HuH-7 (cell line): Measurements from ENCODE around the gene SRSF8.
A peak's percentile ranks its signal among the peaks of the same experiment; 100 is the strongest.

Source experiments
- DNase-seq: peaks from one replicate; pipeline ENCODE4 v3.0.0; 2011; ENCODE audit warnings: low spot score

The SRSF8 gene

DNA sequence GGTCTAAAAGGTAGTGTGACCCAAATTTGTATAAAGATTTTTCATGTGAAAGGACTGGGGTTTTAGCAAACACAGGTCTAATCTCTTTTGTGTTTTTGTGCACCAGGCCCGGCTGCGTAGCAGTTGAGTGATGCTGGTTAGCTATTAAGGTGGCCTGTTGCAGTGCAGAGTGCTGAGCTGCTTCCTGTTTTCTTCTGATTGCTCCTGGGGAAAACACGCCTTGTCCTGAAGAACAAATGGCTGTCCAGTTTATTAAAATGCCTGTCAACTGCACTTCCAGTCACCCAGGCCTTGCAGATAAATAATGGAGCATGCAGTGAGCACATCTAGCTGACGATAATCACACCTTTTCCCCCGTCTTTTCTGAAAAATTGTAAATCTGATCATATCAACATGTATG, 1.8 kb downstream of the SRSF8 start:
- DNase-seq: peak; percentile 47

DNA sequence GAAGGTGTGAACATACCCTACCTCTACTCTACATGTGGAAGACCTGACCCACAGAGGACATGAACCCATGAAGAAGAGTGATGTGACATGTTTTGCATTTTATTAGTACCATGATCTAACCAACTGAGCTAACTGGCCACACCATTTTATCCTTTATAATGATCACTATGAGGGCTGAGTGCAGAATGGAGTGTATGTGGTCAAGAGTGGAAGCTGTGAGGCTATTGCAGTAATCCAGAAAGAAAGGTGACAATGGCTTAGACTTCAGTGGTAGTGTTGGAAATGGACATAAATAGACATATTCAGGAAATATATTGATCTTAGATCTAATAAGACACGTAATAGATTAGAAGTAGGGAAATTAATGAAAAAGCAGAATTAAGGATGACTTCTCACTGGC, 3.8 kb downstream of the SRSF8 start:
- DNase-seq: no peak

DNA sequence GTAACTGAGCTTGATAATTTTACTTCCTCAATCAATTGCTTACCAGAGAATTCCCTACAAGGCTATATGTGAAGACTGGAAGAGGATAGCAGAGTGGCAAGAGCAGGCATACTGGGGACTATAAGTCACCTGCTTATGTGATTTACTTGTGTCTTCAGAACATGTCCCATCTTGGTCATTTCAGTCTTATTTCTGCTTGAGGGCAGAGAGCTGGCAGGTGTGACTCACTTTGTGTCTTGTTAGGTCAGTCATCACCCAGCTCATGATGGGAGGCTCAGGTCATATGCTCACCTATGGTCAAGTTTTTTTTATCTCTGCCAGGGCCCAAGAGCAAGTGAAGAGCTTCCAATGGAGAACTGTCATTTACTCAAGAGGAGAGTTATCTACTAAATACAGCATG, 6.2 kb downstream of the SRSF8 start:
- no peak for DNase-seq

DNA sequence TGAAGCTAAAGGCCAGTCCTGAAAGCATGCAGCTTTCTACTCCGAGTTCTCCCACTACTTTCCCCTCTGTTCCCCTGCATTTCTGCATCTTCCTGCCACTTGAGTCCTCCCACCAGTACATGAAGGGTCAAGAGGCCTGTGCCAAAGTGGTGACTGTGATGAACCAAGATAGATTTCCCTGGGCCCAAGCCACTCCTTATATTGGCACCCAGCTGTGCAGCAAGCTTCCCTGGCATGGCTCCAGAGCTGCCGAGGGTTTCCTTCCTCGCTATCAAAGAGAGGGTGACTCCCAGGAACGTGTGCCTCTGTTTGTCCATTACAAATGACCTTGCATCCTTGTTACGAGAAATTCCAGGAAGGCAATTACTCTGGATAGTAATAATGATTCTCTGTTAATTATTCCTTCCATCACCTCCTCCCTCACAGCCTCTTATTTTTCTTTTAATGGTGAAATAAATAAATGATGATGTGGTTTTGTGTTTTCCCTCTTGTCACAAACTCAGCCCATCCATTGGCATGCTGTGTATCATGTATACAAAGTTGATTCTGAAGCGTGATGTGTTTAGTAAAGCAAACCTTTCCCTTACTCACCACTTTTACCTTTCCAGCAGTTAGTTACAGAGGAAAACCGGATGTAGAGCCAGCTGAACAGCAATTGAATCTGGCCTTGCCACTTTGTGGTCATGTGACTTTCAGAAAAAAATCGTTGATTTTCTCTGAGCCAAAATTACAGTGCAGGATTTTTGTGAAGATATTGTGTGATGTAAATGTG, 8.3 kb downstream of the SRSF8 start:
- no peak for DNase-seq

DNA sequence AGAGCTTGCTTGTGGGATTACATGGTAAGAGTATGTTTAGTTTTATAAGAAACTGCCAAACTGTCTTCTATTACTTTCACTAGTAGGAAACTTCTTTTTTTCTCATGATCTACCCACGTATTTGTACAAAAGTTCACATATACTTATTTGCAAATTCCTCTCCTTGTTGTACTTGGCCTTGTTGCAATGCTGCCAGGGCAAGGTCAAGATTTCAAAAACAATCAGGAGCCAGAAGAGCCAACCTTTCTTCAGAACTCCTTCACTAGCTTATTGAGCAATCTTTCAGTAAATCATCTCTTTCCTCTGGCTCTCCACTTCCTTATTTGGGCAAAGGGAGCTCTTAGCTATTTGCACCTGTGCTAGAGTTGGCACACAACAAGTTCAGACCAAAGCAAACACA, 9.7 kb downstream of the SRSF8 start:
- DNase-seq: no peak

DNA sequence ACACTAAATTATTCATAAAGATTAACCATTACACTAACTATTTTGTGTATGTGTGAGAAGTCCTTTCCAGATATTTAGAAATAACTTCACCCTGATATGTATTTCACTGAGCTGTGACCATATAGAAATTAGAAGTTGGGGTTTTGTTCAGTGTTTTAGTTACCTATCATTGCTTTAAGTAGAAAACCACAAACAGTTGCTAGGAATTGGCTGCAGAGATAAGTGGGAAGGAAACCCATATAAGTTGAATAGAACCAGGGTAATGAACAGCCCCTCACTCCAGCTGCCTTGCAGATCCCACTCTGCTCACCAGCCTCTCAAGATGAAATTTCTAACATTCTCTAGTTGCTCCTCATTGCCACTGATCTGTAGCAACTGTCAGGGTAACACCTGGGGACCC, 10.3 kb downstream of the SRSF8 start:
- no peak for DNase-seq

DNA sequence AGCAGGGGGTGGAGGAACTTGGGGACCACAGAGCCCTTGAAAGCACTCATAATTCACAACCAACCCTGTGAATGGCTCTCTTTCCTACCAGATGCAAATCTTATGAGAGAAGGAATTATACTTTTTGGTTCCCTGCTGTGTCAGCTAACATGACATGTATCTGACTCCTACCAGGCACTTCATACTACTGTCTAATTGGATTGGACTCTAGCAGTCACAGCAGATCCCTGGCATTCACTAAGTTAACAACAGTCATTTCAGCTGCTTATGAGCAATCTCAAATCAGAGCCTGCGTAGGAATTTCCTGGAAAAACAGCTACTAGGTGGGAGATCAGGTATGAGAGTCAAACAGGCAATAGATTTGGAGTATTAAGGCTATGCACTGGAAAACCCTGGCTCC, 11.8 kb downstream of the SRSF8 start:
- DNase-seq: no peak

DNA sequence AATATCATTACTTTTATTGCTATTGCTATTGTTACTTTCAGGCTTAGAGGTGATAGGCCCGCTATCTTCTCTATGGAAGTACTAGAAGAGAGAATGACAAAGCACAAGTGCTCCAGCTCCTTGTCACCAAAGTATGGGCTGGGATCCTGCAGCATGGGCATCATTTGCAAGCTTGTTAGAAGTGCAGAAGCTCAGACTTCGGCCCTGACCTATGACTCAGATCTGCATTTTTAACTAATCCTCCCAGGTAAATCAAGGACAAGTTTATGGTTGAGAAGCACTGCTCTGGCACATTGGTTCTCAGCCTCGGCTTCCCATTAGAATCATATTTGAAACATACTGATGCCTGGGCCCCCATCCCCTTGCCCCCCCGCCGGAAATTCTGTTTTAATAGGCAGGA, 14.3 kb downstream of the SRSF8 start:
- no peak for DNase-seq

DNA sequence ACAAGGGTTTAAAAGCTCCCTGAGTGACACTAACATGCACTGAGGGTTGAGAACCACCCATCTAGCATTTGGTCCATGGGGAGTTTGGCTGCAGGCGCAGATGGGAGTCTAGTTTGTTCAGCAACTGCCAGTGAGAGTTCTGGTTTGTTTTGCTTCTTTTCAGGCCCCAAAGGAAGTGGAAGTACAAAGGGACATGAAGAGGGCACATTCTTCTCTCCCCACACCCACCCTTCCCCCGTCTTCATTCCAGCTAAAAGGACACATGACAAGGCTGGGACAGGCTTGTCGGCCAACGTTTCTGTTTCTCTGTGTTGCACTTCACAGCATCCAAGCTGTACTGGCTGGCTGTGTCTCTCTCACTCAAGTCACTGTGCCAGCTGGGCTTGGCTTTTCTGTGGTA, 14.7 kb downstream of the SRSF8 start:
- DNase-seq: no peak

DNA sequence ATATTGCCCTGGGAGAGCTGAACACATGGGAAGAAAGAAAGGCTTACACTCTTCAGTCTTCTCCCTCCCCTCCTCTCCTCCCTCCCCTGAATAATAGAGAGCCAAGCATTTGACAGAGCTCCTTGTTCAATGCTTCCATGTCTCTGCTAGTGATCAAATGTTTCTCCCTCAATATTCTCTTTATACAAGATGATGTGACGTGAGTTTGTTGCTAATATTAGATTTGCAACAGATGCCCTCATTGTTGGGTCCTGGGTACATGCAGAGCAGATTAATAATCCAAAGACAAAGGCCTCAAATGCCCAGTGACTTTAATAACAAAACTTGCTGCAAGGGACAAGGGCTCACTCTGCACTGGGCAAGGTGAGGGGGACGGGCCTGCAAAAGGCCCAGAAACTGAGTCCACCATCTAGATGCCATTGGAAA, 15.9 kb downstream of the SRSF8 start:
- DNase-seq: no peak

DNA sequence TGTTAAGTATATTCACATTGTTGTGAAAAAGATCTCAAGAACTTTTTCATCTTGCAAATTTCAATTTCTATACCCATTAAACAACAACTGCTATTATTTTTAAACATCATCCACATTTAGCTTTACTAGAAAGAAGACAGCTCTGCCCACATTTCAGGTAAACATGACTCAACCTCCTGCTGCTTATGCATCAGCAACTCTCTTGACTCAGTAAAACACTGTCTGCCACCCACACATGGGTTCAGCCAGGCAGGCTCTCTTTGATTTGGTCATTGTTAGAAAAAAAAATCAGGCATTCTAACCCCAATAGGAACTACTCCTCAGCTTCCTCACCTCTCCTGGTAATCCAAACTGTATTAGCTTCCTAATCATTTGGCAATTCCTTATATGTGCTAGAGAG, 17.8 kb downstream of the SRSF8 start:
- DNase-seq: no peak

DNA sequence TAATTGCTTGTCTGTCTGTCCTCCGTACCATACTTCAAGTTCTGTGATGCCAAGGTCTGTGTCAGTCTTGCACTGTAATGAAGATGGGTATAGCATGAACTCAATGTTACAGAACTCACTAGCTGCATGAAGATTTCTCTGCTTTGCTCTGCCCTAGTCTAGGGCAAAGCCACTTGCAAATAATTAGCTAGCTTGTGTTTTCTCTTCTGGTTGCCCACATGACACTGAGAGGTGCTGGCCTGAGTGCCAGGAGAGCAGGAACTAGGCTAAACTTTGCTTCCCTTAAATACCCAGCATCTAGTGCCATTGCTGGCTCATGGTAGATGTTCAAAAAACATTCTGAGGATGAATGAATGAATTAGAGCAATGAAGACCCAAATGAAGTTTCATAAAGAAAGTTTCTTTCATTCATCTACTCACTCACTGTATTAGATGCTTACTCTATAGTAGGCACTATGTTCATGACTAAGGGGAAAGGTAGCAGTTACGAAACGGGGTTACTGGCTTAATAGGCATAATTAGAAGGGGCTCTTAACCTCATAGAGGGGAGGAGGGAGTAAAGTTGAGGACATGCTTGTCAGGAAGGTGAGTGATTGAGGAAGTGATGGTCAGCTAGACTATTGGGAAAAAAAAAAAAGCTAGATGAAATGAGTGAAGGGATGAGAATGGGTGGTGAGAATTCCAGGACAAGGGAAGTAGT, 18.5 kb downstream of the SRSF8 start:
- DNase-seq: no peak

DNA sequence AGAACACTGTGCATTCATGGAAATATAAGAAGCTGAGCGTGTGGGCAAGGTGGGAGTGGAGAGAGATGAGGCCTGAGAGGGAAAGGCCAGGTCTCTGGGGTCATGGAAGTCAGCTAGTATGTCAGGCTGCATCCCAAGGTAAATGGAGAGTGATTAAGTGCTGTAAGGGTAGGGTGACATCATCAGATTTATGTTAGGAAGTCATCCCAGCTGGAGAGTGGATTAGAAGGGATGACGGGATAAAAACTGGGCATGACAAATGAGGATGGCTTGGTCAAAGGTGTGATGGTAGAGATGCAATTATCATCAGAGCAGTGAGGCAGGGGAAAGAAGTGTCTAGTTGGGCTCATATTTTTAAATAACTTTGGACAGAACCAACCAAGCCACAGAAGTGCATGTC, 19.4 kb downstream of the SRSF8 start:
- no peak for DNase-seq

DNA sequence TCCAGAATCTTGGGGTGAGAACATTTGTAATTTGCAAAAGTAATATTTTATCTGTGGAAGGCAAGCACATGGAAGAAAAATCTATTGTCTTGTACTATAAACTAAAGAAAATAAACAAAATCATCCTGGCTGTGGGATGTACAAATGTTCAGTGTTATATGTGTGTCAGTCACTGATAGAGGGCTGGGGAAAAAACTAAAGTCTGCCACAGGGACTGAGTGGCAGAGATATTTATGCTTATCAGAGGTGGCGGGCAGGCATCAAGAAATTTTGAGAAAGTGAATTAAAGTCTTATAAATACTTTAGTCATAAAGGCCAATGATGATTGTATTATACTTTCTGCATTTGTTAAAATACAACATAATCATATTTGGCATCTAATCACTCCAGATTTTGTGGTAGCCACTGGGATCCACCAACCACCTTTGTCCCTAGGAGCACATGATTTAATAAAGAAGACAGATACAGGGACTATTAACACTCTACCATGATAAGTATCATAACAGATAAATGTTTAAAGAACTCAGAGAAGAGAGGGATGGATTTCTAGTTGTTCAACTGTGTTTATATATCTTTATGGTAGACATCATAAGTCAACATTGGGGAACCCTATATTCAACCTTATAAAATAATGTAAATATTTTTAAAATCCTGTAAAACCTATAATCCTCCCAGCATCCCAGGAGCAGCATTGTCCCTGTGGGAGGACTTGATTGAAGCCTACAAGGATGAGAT, 20.3 kb downstream of the SRSF8 start:
- DNase-seq: no peak

DNA sequence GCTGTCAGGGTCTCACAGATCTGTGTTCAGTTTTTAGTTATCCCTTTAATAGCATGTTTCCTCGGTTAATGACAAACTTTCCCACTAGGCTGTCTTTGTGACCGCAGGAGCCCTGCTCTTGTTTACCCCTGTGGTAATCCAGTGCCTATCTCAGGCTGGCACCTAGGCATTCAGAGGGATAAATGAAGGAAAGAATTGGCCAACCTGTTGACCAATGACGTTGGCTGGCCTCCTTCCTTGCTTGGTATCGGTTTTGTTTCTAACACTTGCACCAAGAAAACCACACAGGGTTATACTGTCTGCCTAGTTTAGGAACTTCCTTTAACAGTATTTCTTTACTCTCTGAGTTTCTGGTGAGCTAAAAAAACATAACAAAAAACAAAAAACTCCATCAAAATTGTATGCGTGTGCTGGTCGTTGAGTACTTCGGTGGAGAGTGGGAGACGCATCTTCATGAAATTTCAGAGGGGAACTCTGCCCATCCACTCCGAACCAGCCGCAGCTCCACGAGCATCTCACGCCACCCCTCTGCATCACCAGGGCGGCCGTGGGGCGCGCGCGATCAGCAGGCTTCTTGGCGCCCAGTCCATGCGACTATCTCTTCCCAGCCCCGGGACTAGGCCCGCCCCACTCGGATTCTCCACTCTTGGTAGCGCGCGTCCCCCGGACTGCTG, 22.4 kb downstream of the SRSF8 start:
- DNase-seq: no peak

DNA sequence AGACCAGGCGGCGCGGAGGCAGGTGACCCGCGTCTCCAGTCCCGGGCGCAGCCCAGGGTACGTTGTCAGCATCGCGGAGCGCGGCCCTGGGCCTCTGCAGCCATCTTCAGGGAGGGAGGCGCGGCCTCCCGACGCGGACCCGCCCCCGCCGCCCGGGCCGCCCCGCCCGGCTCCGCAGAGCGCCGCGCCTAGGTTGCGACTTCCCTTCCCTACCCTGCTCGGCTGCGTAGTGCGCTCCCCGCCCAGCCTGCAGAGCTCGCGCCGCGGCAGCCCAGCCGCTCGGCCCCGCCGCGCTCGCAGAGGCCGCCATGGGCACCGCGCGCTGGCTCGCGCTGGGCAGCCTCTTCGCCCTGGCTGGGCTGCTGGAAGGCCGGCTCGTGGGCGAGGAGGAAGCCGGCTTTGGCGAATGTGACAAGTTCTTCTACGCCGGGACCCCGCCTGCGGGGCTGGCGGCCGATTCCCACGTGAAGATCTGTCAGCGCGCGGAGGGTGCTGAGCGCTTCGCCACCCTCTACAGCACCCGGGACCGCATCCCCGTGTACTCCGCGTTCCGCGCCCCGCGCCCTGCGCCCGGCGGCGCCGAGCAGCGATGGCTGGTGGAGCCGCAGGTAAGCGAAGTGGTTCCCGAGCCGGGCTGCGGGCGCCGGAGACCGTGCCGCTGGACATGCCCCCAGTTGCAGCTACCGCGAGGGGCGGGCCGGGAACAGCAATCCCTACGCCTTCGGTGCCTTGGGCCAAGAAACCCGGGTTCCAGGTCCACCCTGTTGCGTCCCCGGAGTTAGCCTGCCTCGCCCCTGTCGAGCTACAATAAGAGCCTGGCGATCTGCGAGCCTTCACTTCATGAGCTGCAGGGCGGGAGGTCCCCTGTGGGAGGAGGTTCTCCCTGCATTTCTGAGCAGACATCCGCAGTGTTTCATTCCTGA, 23.2 kb downstream of the SRSF8 start, which contains the start of gene ENDOD1:
Gene ENDOD1 (plus strand): TSS at position 227 of the 923 bp plus-strand sequence. CDS start 82 bp downstream, at position 309.
- DNase-seq: peak; percentile 73

DNA sequence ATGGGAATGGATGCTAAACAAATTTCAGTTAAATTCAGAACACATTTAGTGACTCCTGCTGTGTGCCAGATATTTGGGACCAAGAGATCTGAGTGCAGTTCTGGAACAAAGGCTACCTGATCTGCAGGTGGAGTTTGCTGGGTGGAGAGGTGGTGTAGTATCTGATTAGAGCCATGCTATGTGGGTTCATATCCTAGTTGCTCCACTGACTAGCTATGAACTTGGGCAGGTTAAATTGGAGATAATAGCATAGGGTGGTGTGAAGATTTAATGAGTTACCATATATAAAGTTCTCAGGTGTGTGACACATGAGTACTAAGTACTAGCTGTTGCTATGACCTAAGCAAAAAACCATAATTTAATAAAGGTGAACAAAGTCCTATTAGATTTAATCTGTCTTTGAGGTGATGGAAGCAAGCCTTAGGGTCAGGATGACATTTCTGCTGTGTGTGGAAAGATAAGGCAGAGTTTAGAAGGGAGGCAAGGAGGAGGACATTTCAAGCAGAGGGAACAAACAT, 25.0 kb downstream of the SRSF8 start:
- no peak for DNase-seq

DNA sequence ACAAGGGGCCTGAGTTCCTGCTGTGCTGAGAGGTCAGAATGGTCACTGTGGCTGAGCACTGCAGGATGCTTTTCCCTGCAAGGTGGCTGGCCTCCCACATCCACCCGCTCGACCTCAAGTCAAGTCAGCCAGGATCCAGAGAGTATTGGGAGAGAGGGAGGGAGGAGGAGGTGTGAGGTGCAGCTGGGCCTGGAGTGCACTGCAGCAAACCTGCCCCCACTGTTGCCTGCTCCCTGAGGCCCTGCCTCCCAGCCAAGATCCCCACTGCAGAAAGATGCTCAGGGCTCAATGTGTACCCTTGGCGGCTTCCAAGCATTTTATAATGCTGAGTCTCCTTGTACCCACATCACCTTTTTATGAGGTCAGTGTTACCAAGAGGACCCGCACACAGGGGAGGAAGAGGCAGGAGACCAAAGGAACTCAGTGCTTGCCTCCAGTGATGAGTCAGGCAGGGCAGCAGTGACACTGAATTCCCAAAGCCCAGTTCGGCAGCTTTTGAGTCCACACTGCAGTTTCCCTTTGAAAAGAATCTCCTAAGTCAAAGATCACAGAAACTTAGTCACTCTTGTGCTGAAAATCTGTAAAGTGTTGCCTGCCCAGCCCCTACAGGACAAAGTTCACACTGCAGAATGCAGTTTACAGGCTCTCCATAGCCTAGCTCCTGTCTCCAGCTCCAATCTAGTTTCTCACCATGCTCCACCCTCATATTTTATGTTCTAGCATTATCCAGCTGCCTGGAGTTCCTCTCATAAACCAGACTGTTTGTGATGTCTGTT, 26.0 kb downstream of the SRSF8 start:
- DNase-seq: peak; percentile 42

DNA sequence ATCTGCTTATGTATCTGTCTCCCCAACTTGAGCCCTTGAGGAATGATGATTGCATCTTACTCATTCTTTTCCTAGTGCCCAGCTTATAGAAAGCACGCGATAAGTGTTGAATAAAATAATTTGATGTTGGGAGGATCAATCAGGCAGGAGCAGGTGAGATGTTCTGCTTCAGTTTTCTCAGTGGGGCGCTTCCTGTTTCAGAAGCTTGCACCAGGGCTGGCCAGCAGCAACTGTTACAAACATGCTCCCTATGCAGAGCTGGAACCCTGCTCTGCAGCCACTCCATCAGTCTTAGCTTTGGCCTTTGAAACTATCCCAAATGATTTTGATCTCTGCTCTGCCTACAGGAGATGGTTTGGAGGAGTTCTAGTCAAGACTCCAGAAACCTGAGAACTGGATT, 26.8 kb downstream of the SRSF8 start:
- no peak for DNase-seq

DNA sequence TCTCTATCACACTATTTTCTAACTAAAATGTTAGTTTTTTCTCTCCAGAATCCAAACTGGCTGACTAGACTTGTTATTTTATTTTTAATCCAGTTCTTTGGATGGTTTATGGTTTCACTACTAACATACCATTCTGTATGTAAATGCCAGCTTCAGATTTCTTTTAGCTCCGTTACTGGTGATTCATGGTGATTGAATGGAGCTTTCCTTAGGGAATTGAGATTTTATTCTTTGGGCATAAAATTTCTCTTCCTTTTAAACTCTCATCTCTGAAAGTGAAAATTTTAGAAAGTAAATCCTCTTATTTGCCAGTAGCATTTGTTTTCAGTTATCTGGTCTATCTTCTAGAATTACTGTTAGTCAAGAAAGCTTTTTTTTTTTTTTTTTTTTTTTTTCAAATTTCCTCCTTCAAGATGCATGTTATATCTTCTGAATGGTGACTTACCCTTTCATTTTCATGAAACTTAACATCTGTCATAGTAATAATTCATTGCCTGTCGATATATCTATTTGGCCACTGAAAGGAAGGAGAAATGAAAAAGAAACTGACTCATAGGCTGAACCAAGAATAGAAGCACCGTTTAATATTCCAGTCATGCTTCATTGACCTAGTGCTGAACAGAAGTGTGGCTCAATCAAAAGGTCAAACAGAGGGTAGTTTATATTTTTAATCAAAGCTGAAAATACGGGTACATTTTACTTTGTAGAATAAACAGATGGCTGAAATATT, 29.3 kb downstream of the SRSF8 start:
- no peak for DNase-seq
